Cardiac muscle cell (in vitro differentiated cells and primary cell): ENCODE data around the gene DDX41. TPM values are rescaled to one million over a fixed set of nuclear protein-coding genes. Genes with fewer than 3 reads are reported as not detected.

Source experiments
- DNase-seq, 2 donors: peaks; one replicate each; pipeline versions ENCODE4 v3.0.0 to v3.0.0-alpha.2; 2010 to 2017; ENCODE audit warnings: low read depth in 1 of 2, low spot score in 1 of 2
- H3K27ac ChIP-seq: fragments of 200-600 bp; sonication (generic); 2 replicates; pipeline ENCODE4 v1.5.1; 2016
- H3K27me3 ChIP-seq: fragments of 200-600 bp; sonication (generic); 2 replicates; pipeline ENCODE4 v1.6.0; 2016; ENCODE audit warnings: control low read depth
- H3K36me3 ChIP-seq: fragments of 200-600 bp; sonication (generic); 2 replicates; pipeline ENCODE4 v1.5.1; 2016; ENCODE audit warnings: control low read depth
- H3K4me1 ChIP-seq: fragments of 200-600 bp; sonication (generic); 2 replicates; pipeline ENCODE4 v1.8.1; 2017; ENCODE audit warnings: low read depth, mild to moderate bottlenecking, mixed run types
- H3K4me3 ChIP-seq: fragments of 200-600 bp; sonication (generic); 2 replicates; pipeline ENCODE4 v1.5.1; 2016; ENCODE audit warnings: mild to moderate bottlenecking
- H3K9me3 ChIP-seq: fragments of 200-600 bp; sonication (generic); 2 replicates; pipeline ENCODE4 v1.5.1; 2017; ENCODE audit warnings: low read depth, mild to moderate bottlenecking, control low read depth
- polyA plus RNA-seq: library from polyadenylated mRNA; unstranded; fragments of >200 nt; fragmentation: Nextera tagmentation; extraction: Ambion mirVana; gene quantifications from 2 replicates; pipeline ENCODE4 v1.2.1, GENCODE V29; 2016
- total RNA-seq: library from RNA; depleted of rRNA; stranded (reverse); fragments of >200 nt; gene quantifications from 2 replicates; pipeline ENCODE4 v1.2.3, GENCODE V29; 2016
- TF ChIP-seq, protein P1 (sequence below): IDR thresholded peaks from 2 replicates; pipeline ENCODE4 v1.5.1; 2012; ENCODE audit warnings: low read depth, mild to moderate bottlenecking, low read length

DDX41 gene
- total and polyA plus RNA-seq, 2 experiments from 2014 or later, result 109 to 183 TPM

DNA sequence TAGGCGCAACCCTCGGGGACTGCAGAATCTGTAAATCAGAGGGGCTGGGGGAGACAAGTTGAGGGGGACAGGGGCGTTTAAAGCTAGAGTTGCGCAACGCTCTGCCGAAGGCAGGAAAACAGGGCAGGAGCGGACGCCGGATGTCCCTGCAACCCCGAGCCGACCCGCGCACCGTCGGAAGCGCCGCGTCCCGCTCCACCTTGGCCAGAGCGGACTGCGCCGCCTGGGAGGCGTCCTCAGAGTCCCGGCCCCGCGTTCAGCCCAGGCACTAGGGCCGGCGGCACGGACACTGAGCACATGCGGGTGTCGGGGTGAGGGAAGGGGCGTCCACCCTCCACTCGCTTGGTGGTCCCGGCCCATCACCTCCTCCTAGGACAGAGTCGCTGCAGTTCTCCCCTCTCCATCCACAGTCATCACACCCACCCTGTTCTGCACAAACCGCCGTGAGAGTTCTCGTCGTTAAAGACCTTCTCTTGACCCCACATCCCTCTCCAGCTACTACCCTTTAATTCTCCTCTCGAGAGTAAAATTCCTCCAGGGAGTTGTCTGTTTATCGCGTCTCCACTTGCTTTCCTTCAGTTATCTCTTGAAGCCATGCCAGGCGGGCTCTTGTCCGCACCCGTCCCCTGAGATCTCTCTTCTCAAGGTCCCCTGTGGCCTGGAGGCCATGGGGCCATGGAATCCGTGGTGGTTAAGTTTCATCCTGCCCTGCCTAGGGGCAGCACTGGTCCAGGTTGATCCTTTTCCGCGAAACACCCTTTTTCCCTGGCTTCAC, 18.6 kb downstream of the DDX41 start:
- TF ChIP-seq, protein P1, sequence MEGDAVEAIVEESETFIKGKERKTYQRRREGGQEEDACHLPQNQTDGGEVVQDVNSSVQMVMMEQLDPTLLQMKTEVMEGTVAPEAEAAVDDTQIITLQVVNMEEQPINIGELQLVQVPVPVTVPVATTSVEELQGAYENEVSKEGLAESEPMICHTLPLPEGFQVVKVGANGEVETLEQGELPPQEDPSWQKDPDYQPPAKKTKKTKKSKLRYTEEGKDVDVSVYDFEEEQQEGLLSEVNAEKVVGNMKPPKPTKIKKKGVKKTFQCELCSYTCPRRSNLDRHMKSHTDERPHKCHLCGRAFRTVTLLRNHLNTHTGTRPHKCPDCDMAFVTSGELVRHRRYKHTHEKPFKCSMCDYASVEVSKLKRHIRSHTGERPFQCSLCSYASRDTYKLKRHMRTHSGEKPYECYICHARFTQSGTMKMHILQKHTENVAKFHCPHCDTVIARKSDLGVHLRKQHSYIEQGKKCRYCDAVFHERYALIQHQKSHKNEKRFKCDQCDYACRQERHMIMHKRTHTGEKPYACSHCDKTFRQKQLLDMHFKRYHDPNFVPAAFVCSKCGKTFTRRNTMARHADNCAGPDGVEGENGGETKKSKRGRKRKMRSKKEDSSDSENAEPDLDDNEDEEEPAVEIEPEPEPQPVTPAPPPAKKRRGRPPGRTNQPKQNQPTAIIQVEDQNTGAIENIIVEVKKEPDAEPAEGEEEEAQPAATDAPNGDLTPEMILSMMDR, result no peak
- no peaks in the 10 kb centered on the region for H3K9me3 ChIP-seq
- peak in 1 of 2 donors; percentile 45 for DNase-seq
- H3K36me3 ChIP-seq, result peaks cover 2% of the 10 kb centered on the region
- H3K27ac ChIP-seq, result no peak overlapping the region
- H3K4me1 ChIP-seq, result peaks cover 33% of the 10 kb centered on the region
- H3K27me3 ChIP-seq, result no peaks in the 10 kb centered on the region
- H3K4me3 ChIP-seq, result peak overlapping the region; percentile 16

DNA sequence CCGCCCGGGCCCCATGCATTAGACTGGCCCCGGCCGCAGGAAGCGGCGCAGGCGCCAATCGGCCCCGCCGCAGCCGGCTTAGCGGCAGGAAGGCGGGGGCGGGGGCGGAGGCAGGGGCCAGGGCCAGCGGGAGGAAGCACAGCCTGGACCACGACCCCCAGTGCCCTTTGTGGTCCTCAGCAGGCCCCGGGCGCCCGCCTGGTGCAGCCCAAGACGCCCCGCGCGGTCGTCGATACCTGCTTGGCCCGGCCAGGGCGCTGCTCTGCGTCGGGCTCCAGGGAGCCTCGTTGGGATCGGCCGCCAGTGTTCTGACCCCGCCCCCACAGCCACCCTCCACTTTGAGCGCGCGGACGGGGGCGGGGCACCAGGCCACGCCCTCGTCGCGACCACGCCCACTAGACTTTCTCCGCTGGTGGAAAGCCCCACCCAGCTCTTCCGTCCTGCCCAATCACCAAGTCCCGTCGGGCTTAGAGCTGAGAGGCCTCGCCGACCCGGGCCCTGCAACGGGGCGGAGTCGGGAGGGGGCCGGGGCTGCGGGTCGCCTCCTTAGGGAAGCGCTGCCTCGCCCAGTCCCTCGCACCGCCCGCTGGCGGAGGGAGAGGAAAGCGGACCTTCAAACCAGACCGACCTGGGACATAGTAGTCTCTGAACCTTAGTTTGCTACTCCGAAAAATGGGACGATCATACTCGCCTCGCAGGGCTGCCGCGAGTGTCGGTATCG, 19.3 kb downstream of the DDX41 start, which contains the start of gene PDLIM7:
PDLIM7 (minus strand) TSS at position 313 of the 721 bp plus-strand sequence. CDS start 1,092 bp downstream, outside the sequence.
- Histone ChIP-seq H3K36me3 (peaks cover 5% of the 10 kb centered on the region), H3K27ac (peak within 1 kb of the TSS; percentile 100), H3K27me3 (no peaks in the 10 kb centered on the region), H3K9me3 (no peaks in the 10 kb centered on the region), H3K4me3 (peak within 1 kb of the TSS; percentile 84), H3K4me1 (peaks cover 33% of the 10 kb centered on the region)
- peak; percentile 98 for DNase-seq
- TF ChIP-seq, protein P1, result peak; percentile 17

DNA sequence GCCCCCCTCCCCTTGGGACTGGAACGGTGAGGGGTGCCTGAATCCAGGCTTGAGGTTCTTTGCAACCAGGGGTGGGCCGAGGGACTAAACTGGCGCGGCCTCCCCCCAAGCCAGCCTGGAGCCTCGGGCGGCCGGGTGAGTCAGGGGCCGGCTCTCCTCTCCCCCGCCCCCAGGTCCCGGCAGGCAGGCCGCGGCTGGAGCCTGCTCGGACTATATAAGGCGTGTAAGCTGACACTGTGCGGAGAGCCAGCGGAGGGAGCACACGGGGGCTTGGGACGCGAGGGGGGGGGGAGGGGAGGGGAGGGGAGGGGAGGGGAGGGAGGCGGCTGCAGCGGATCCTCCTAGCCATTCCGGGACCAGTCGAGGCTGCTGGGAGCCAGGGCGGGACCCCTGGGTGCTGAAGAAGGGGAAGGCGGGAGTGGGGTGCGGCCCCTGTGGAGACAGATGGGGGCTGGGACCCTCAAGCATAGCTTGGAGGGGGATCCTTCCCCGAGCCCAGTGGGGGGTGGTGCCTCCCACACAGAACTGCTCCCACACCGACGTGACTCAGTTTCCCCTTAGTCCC, 20.0 kb downstream of the DDX41 start:
- Histone ChIP-seq H3K4me3 (peak overlapping the region; percentile 84), H3K9me3 (no peaks in the 10 kb centered on the region), H3K27ac (peak overlapping the region; percentile 100), H3K36me3 (peaks cover 6% of the 10 kb centered on the region), H3K27me3 (no peaks in the 10 kb centered on the region), H3K4me1 (peaks cover 33% of the 10 kb centered on the region)
- DNase-seq, result peak; percentile 96
- TF ChIP-seq, protein P1, result no peak

DNA sequence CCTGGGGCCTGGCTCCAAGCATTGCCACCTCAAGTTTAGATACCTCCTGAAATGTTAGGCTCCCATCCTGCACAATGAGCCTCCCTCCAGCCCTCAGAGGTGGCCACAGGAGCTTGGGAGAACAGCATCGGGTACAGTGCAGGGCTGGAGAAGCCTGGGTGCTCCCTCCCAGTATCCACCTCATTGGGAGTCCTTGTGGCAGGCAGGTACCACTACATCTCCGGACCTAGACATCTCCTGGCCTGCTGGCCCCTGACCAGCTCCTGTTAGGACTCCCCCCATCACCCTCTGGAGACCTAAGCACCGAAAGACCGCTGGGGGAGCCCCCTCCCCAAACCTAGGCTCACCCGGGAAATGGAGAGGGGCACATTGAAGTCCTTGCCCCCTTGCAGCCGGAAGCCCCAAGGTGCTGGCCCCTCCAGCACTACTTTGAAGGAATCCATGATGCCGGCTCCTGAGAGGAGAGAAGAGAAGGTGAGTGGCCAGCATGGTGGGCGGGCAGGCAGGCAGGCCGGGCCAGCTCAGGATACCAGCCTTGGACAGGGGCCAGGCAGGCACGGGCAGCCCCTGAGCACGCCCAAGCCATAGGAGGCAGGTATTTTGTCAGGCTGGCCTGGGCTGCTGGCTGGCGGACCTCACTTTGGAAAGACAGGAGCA, 20.6 kb downstream of the DDX41 start:
- H3K36me3 ChIP-seq, result peaks cover 8% of the 10 kb centered on the region
- H3K4me3 ChIP-seq, result peak overlapping the region; percentile 84
- no peaks in the 10 kb centered on the region for H3K27me3 ChIP-seq
- peaks cover 33% of the 10 kb centered on the region for H3K4me1 ChIP-seq
- TF ChIP-seq, protein P1, result peak; percentile 39
- no peaks in the 10 kb centered on the region for H3K9me3 ChIP-seq
- DNase-seq, result peak; percentile 52 to 74
- H3K27ac ChIP-seq, result peak overlapping the region; percentile 100
